K562 (cell line): ENCODE measurements around the gene PCDH12. TPM values are rescaled to one million over a fixed set of nuclear protein-coding genes. Genes with fewer than 3 reads are reported as not detected.

Experiments used
- ARHGAP35 ChIP-seq: fragments of 450-650 bp; IDR thresholded peaks from 2 replicates; pipeline ENCODE4 v1.6.1; 2018; ENCODE audit not compliant: partially characterized antibody
- BCOR ChIP-seq: fragments of 450-650 bp; IDR thresholded peaks from 2 replicates; pipeline ENCODE4 v1.6.1; 2016
- DLX4 ChIP-seq: fragments of 250-450 bp; sonication (Bioruptor Pico); IDR thresholded peaks from 2 replicates; pipeline ENCODE4 v1.6.1; 2021; ENCODE audit warnings: mild to moderate bottlenecking
- ELF4 ChIP-seq: fragments of 450-650 bp; formaldehyde crosslinking; IDR thresholded peaks from 2 replicates; pipeline ENCODE4 v1.4.0; 2022; ENCODE audit warnings: missing genetic modification characterization
- EZH2 ChIP-seq: IDR thresholded peaks from 2 replicates; pipeline ENCODE4 v1.6.1; 2012; ENCODE audit warnings: low read depth, mild to moderate bottlenecking, inconsistent platforms, low read length, borderline replicate concordance
- GTF2A2 ChIP-seq: IDR thresholded peaks from 2 replicates; pipeline ENCODE4 v1.6.1; 2016; ENCODE audit warnings: mild to moderate bottlenecking, missing genetic modification characterization, missing compliant biosample characterization
- GTF2E2 ChIP-seq: fragments of 200-800 bp; sonication (Bioruptor generic); IDR thresholded peaks from 2 replicates; pipeline ENCODE4 v1.6.1; 2016; ENCODE audit warnings: missing genetic modification characterization, missing compliant biosample characterization
- GTF2F1 ChIP-seq: IDR thresholded peaks from 2 replicates; pipeline ENCODE4 v1.6.1; 2011; ENCODE audit warnings: low read depth, low read length, improper control_type of control experiment
- HDAC2 ChIP-seq: fragments of 450-650 bp; IDR thresholded peaks from 2 replicates; pipeline ENCODE4 v1.6.1; 2016; ENCODE audit warnings: mild to moderate bottlenecking
- JUND ChIP-seq, 2 experiments: IDR thresholded peaks; 2 replicates in 1 of 2; 3 replicates in 1 of 2; pipeline ENCODE4 v1.6.1; 2011; ENCODE audit warnings: borderline replicate concordance in 2 of 2, low read depth in 2 of 2, low read length in 2 of 2, improper control_type of control experiment in 1 of 2, missing biosample characterization in 1 of 2, missing genetic modification characterization in 1 of 2, missing genetic modification reagents in 1 of 2
- KLF16 ChIP-seq: IDR thresholded peaks from 2 replicates; pipeline ENCODE4 v1.6.1; 2016; ENCODE audit warnings: antibody characterized with exemption
- MAFF ChIP-seq: IDR thresholded peaks from 2 replicates; pipeline ENCODE4 v1.6.1; 2012; ENCODE audit warnings: low read length, improper control_type of control experiment
- MAZ ChIP-seq, 2 experiments: fragments of 450-650 bp in 1 of 2; sonication (generic) in 1 of 2; formaldehyde crosslinking; IDR thresholded peaks in 1 of 2; conservative IDR thresholded peaks in 1 of 2; 2 replicates each; pipeline versions ENCODE4 v1.4.0 to v1.5.0; 2020; ENCODE audit warnings: mild to moderate bottlenecking in 1 of 2, missing genetic modification reagents in 1 of 2
- NFATC3 ChIP-seq: fragments of 450-650 bp; IDR thresholded peaks from 2 replicates; pipeline ENCODE4 v1.6.1; 2017; ENCODE audit warnings: mild to moderate bottlenecking
- NR2F6 ChIP-seq: fragments of 450-650 bp; formaldehyde crosslinking; IDR thresholded peaks from 2 replicates; pipeline ENCODE4 v1.4.0; 2020; ENCODE audit warnings: mild to moderate bottlenecking
- POLR2A ChIP-seq: fragments of 450-650 bp; conservative IDR thresholded peaks from 2 replicates; pipeline ENCODE4 v1.6.1; 2016
- POLR2B ChIP-seq: fragments of 450-650 bp; IDR thresholded peaks from 2 replicates; pipeline ENCODE4 v1.6.1; 2018; ENCODE audit warnings: low read depth; ENCODE audit not compliant: partially characterized antibody
- PTBP1 ChIP-seq: fragments of 200-400 bp; formaldehyde crosslinking; IDR thresholded peaks from 2 replicates; pipeline ENCODE4 v1.6.1; 2017; ENCODE audit warnings: low read depth, low read length
- RBM25 ChIP-seq: fragments of 200-400 bp; formaldehyde crosslinking; IDR thresholded peaks from 2 replicates; pipeline ENCODE4 v1.6.1; 2018; ENCODE audit warnings: low read length, low read depth, moderate library complexity; ENCODE audit not compliant: severe bottlenecking
- RFX7 ChIP-seq: fragments of 250-450 bp; sonication (Bioruptor Pico); IDR thresholded peaks from 2 replicates; pipeline ENCODE4 v1.5.1; 2021; ENCODE audit warnings: mild to moderate bottlenecking
- RNF2 ChIP-seq: sonication (generic); IDR thresholded peaks from 2 replicates; pipeline ENCODE4 v1.6.1; 2016
- SMAD4 ChIP-seq: fragments of 250-450 bp; sonication (Bioruptor Pico); conservative IDR thresholded peaks from 2 replicates; pipeline ENCODE4 v1.8.0; 2021; ENCODE audit warnings: inconsistent platforms, mild to moderate bottlenecking, moderate library complexity
- ZBTB1 ChIP-seq: sonication (generic); formaldehyde crosslinking; IDR thresholded peaks from 2 replicates; pipeline ENCODE4 v1.8.1; 2023; ENCODE audit warnings: missing genetic modification reagents, low read depth, mild to moderate bottlenecking, borderline replicate concordance
- ZC3H8 ChIP-seq: fragments of 450-650 bp; IDR thresholded peaks from 2 replicates; pipeline ENCODE4 v1.6.1; 2017
- ZFP36 ChIP-seq: fragments of 150-350 bp; IDR thresholded peaks from 2 replicates; pipeline ENCODE4 v1.6.1; 2018; ENCODE audit warnings: low read length, low read depth; ENCODE audit not compliant: partially characterized antibody
- ZNF184 ChIP-seq: sonication (generic); formaldehyde crosslinking; IDR thresholded peaks from 2 replicates; pipeline ENCODE4 v1.5.0; 2020; ENCODE audit warnings: missing genetic modification reagents
- ZNF232 ChIP-seq: sonication (generic); formaldehyde crosslinking; IDR thresholded peaks from 2 replicates; pipeline ENCODE4 v1.8.0; 2022; ENCODE audit warnings: mild to moderate bottlenecking, missing genetic modification reagents
- ZNF239 ChIP-seq: fragments of 250-450 bp; sonication (Bioruptor Pico); IDR thresholded peaks from 2 replicates; pipeline ENCODE4 v1.4.0; 2020; ENCODE audit warnings: mild to moderate bottlenecking
- ZNF263 ChIP-seq: sonication (generic); formaldehyde crosslinking; IDR thresholded peaks from 2 replicates; pipeline ENCODE4 v1.8.0; 2022; ENCODE audit warnings: mild to moderate bottlenecking, missing genetic modification reagents, borderline replicate concordance
- polyA plus RNA-seq, 8 experiments: library from polyadenylated mRNA; depleted of rRNA in 4 of 8; stranded (reverse) in 5 of 8; unstranded in 3 of 8; fragments of >200 nt; fragmentation: Nextera tagmentation in 2 of 8; fragmentation: Illumina TruSeq in 1 of 8; extraction: Ambion mirVana in 2 of 8; extraction: Trizol in 1 of 8; gene quantifications; 2 replicates each; pipeline versions ENCODE4 v1.2.1 to v1.2.3, GENCODE V29; 2011 to 2014; ENCODE audit warnings: inconsistent platforms in 1 of 8, missing spikeins in 1 of 8
- total RNA-seq, 7 experiments: library from RNA; depleted of rRNA in 6 of 7; stranded (reverse); fragments of >200 nt in 6 of 7; fragmentation: Illumina TruSeq in 2 of 7; extraction: Trizol in 2 of 7; gene quantifications; 2 replicates each; pipeline versions ENCODE4 v1.2.1 to v1.2.3, GENCODE V29; 2011 to 2021; ENCODE audit warnings: low replicate concordance in 1 of 7
- TF ChIP-seq, protein P1 (sequence below): conservative IDR thresholded peaks from 2 replicates; pipeline ENCODE4 v1.6.1; 2011; ENCODE audit warnings: low read depth, mild to moderate bottlenecking, low read length; ENCODE audit not compliant: control insufficient read depth
- TF ChIP-seq, protein P2 (sequence below): fragments of 250-450 bp; sonication (Bioruptor Pico); IDR thresholded peaks from 2 replicates; pipeline ENCODE4 v1.8.0; 2021; ENCODE audit warnings: borderline replicate concordance, mild to moderate bottlenecking, moderate library complexity; ENCODE audit not compliant: poor library complexity, severe bottlenecking

Gene PCDH12
- total and polyA plus RNA-seq, 9 of the 15 experiments (the other 6 are each of a cell fraction or from before 2014, with no cell fraction given): 0.01 to 0.04 (median 0.01) TPM; not detected in 4

GRCh38 chr5:141914199-141914743 lies 43.7 kb downstream of the PCDH12 start (continued):
- no peak for TF ChIP-seq HDAC2
- no peak for TF ChIP-seq ELF4
- TF ChIP-seq MAZ (CRISPR knock-in tag; conservative IDR thresholded peaks at IDR 0.05 in 1 of 2, IDR thresholded peaks at IDR 0.05 in 1 of 2): peak; percentile 70 to 72
- TF ChIP-seq ZNF232 (CRISPR knock-in tag): no peak
- TF ChIP-seq KLF16: no peak
- TF ChIP-seq RBM25: no peak
- TF ChIP-seq NR2F6: no peak
- 0 out of 2 replicates have a peak, but pooled peaks have one; percentile 23 for TF ChIP-seq BCOR
- TF ChIP-seq, protein P1, sequence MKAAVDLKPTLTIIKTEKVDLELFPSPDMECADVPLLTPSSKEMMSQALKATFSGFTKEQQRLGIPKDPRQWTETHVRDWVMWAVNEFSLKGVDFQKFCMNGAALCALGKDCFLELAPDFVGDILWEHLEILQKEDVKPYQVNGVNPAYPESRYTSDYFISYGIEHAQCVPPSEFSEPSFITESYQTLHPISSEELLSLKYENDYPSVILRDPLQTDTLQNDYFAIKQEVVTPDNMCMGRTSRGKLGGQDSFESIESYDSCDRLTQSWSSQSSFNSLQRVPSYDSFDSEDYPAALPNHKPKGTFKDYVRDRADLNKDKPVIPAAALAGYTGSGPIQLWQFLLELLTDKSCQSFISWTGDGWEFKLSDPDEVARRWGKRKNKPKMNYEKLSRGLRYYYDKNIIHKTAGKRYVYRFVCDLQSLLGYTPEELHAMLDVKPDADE: no peak
- TF ChIP-seq ZNF184 (CRISPR knock-in tag): no peak
- no peak for TF ChIP-seq GTF2A2
- TF ChIP-seq ZFP36: no peak
- TF ChIP-seq ARHGAP35: no peak
- TF ChIP-seq POLR2B: no peak
- TF ChIP-seq MAFF: no peak
- no peak for TF ChIP-seq POLR2A
- TF ChIP-seq JUND (IDR thresholded peaks at IDR 0.05; ENCODE audit: borderline replicate concordance, low read depth, low read length): 0 out of 2 replicates have a peak, but pooled peaks have one; percentile 2
- TF ChIP-seq JUND (tag; IDR thresholded peaks at IDR 0.05; ENCODE audit: borderline replicate concordance, low read depth, low read length): no peak
- peak; percentile 22; the same call in 1 of the 2 replicates for TF ChIP-seq ZNF263 (CRISPR knock-in tag)
- no peak for TF ChIP-seq NFATC3
- peak; percentile 58; the same call in 1 of the 2 replicates for TF ChIP-seq ZBTB1 (CRISPR knock-in tag)
- TF ChIP-seq RFX7 (CRISPR knock-in tag): no peak
- TF ChIP-seq GTF2F1: no peak
- no peak for TF ChIP-seq ZNF239 (CRISPR knock-in tag)
- no peak for TF ChIP-seq GTF2E2
- TF ChIP-seq ZC3H8: no peak
- no peak for TF ChIP-seq EZH2
- TF ChIP-seq, protein P2, sequence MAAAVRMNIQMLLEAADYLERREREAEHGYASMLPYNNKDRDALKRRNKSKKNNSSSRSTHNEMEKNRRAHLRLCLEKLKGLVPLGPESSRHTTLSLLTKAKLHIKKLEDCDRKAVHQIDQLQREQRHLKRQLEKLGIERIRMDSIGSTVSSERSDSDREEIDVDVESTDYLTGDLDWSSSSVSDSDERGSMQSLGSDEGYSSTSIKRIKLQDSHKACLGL (CRISPR knock-in tag): no peak
- no peak for TF ChIP-seq DLX4 (CRISPR knock-in tag)
- TF ChIP-seq SMAD4 (CRISPR knock-in tag): peak; percentile 59
- no peak for TF ChIP-seq PTBP1
- peak; percentile 62; the same call in 1 of the 2 replicates for TF ChIP-seq RNF2
